Astrocyte (in vitro differentiated cells and primary cell): ENCODE measurements around the gene NDUFA8. TPM values are rescaled to one million over a fixed set of nuclear protein-coding genes. Genes with fewer than 3 reads are reported as not detected.

Experiments
- DNase-seq: peaks from one replicate; pipeline ENCODE4 v3.0.0-alpha.2; 2010; ENCODE audit warnings: low read depth
- FAIRE-seq: peaks from 2 replicates; lab custom pipeline; 2011; peaks lifted over from hg19 to GRCh38; lab: Jason Lieb, UNC
- H2AFZ ChIP-seq: 2 replicates; pipeline ENCODE4 v1.6.0; 2012; ENCODE audit warnings: low read depth, low read length, inconsistent platforms
- H3K27ac ChIP-seq: 2 replicates; pipeline ENCODE4 v1.5.1; 2011; ENCODE audit warnings: low read depth, low read length, inconsistent platforms
- H3K27me3 ChIP-seq: 2 replicates; pipeline ENCODE4 v1.6.0; 2011; ENCODE audit warnings: low read length, inconsistent platforms; ENCODE audit not compliant: insufficient read depth
- H3K36me3 ChIP-seq: 2 replicates; pipeline ENCODE4 v1.5.1; 2011; ENCODE audit warnings: low read length, inconsistent platforms; ENCODE audit not compliant: insufficient read depth
- H3K4me1 ChIP-seq: 2 replicates; pipeline ENCODE4 v1.5.1; 2011; ENCODE audit warnings: low read length, inconsistent platforms; ENCODE audit not compliant: insufficient read depth
- H3K4me2 ChIP-seq: 2 replicates; pipeline ENCODE4 v1.6.0; 2012; ENCODE audit warnings: low read length, inconsistent platforms
- H3K4me3 ChIP-seq: 2 replicates; pipeline ENCODE4 v1.5.1; 2011; ENCODE audit warnings: low read depth, mild to moderate bottlenecking, low read length, inconsistent platforms; ENCODE audit not compliant: insufficient read depth
- H3K79me2 ChIP-seq: 2 replicates; pipeline ENCODE4 v1.6.0; 2012; ENCODE audit warnings: mild to moderate bottlenecking, low read length, inconsistent platforms; ENCODE audit not compliant: insufficient read depth
- H3K9ac ChIP-seq: 2 replicates; pipeline ENCODE4 v1.6.0; 2012; ENCODE audit warnings: mild to moderate bottlenecking, low read length, inconsistent platforms
- H3K9me3 ChIP-seq: 2 replicates; pipeline ENCODE4 v1.5.1; 2012; ENCODE audit warnings: low read depth, mild to moderate bottlenecking, low read length, inconsistent platforms; ENCODE audit not compliant: insufficient read depth
- H4K20me1 ChIP-seq: 2 replicates; pipeline ENCODE4 v1.6.0; 2012; ENCODE audit warnings: low read length, inconsistent platforms; ENCODE audit not compliant: insufficient read depth
- H3K27ac Mint-ChIP-seq: one replicate; pipeline ENCODE4 v1.8.0; 2021; ENCODE audit warnings: mild to moderate bottlenecking, mixed read lengths; ENCODE audit not compliant: unreplicated experiment
- H3K27me3 Mint-ChIP-seq: one replicate; pipeline ENCODE4 v1.8.0; 2021; ENCODE audit warnings: low read depth, mixed read lengths; ENCODE audit not compliant: unreplicated experiment
- H3K36me3 Mint-ChIP-seq: one replicate; pipeline ENCODE4 v1.8.0; 2021; ENCODE audit warnings: low read depth, mixed read lengths; ENCODE audit not compliant: unreplicated experiment
- H3K4me1 Mint-ChIP-seq: one replicate; pipeline ENCODE4 v1.8.0; 2021; ENCODE audit warnings: low read depth, mixed read lengths; ENCODE audit not compliant: unreplicated experiment
- H3K4me3 Mint-ChIP-seq: one replicate; pipeline ENCODE4 v1.8.0; 2021; ENCODE audit warnings: mild to moderate bottlenecking, moderate library complexity, mixed read lengths; ENCODE audit not compliant: unreplicated experiment
- H3K9me3 Mint-ChIP-seq: one replicate; pipeline ENCODE4 v1.8.0; 2021; ENCODE audit warnings: mild to moderate bottlenecking, mixed read lengths; ENCODE audit not compliant: unreplicated experiment
- CTCF ChIP-seq: IDR thresholded peaks from 2 replicates; pipeline ENCODE4 v1.5.1; 2011; ENCODE audit warnings: low read depth, mild to moderate bottlenecking, inconsistent platforms, low read length, moderate library complexity; ENCODE audit not compliant: insufficient read depth
- EZH2 ChIP-seq: IDR thresholded peaks from 2 replicates; pipeline ENCODE4 v1.6.1; 2012; ENCODE audit warnings: mild to moderate bottlenecking, low read length, inconsistent platforms; ENCODE audit not compliant: insufficient read depth
- total RNA-seq: library from RNA; stranded (reverse); gene quantifications from 2 replicates; pipeline ENCODE4 v1.2.1, GENCODE V29; 2021

NDUFA8 gene
- total RNA-seq, 1 donor from 2014 or later: 52.3 TPM

- H3K4me3 Mint-ChIP-seq: no peak overlapping the region
- FAIRE-seq: no peak
- Histone ChIP-seq H3K27ac (no peak overlapping the region), H4K20me1 (no peaks in the 10 kb centered on the region), H3K79me2 (no peaks in the 10 kb centered on the region), H3K4me1 (peaks cover 8% of the 10 kb centered on the region), H3K36me3 (no peaks in the 10 kb centered on the region), H3K4me3 (no peak overlapping the region), H3K4me2 (peak overlapping the region; percentile 56), H3K27me3 (peaks cover 11% of the 10 kb centered on the region), H2AFZ (no peak overlapping the region), H3K9ac (no peak overlapping the region), H3K9me3 (no peaks in the 10 kb centered on the region)
- peak; percentile 84 for DNase-seq
- peaks cover 22% of the 10 kb centered on the region for H3K4me1 Mint-ChIP-seq
- peak overlapping the region; percentile 2 for H3K27ac Mint-ChIP-seq
- no peak for TF ChIP-seq EZH2
- TF ChIP-seq CTCF: no peak
- no peaks in the 10 kb centered on the region for H3K9me3 Mint-ChIP-seq
- peaks cover 45% of the 10 kb centered on the region for H3K27me3 Mint-ChIP-seq
- peaks cover 2% of the 10 kb centered on the region for H3K36me3 Mint-ChIP-seq
Measured at GRCh38 chr9:122206118-122207046, 46.8 kb upstream of the NDUFA8 start.

- H3K4me1 Mint-ChIP-seq: peaks cover 27% of the 10 kb centered on the region
- no peaks in the 10 kb centered on the region for H3K36me3 ChIP-seq
- H2AFZ ChIP-seq: no peak overlapping the region
- H3K4me2 ChIP-seq: no peak overlapping the region
- peaks cover under 1% of the 10 kb centered on the region for H3K36me3 Mint-ChIP-seq
- H3K27me3 Mint-ChIP-seq: peaks cover 36% of the 10 kb centered on the region
- H3K27ac ChIP-seq: no peak overlapping the region
- H3K79me2 ChIP-seq: no peaks in the 10 kb centered on the region
- H3K4me1 ChIP-seq: peaks cover 12% of the 10 kb centered on the region
- H4K20me1 ChIP-seq: no peaks in the 10 kb centered on the region
- H3K9me3 ChIP-seq: no peaks in the 10 kb centered on the region
- no peak overlapping the region for H3K4me3 ChIP-seq
- TF ChIP-seq CTCF (no peak), EZH2 (no peak)
- H3K27ac Mint-ChIP-seq: no peak overlapping the region
- FAIRE-seq (no peak), DNase-seq (no peak)
- H3K4me3 Mint-ChIP-seq: no peak overlapping the region
- H3K9ac ChIP-seq: no peak overlapping the region
- H3K9me3 Mint-ChIP-seq: no peaks in the 10 kb centered on the region
- peaks cover 4% of the 10 kb centered on the region for H3K27me3 ChIP-seq
Measured at GRCh38 chr9:122205176-122205575, 45.6 kb upstream of the NDUFA8 start.

DNA sequence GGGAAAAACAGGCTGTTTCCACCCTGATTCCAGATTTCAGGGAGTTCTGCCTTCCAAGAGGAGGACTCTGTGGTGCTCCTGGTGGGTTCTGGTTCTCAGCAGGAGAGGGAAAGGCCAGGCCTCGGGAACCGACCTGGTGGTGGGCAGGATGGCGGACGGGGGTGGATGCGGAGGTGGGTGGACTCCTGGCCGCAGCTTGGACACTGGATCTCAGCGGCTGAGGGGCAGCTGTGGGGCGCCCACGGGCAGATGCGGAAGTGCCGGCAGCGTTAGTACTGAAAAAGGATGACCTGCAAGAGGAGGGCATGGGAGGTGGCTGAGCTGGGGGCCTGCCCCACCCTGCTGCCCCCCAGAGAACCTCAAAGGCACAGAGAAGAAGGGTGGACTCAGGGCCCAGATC is 44.9 kb upstream of the NDUFA8 start:
- Histone ChIP-seq H3K4me1 (peaks cover 12% of the 10 kb centered on the region), H2AFZ (no peak overlapping the region), H3K9ac (no peak overlapping the region), H3K27me3 (peaks cover 2% of the 10 kb centered on the region), H4K20me1 (no peaks in the 10 kb centered on the region), H3K27ac (no peak overlapping the region), H3K4me3 (no peak overlapping the region), H3K36me3 (no peaks in the 10 kb centered on the region), H3K9me3 (no peaks in the 10 kb centered on the region), H3K4me2 (no peak overlapping the region), H3K79me2 (no peaks in the 10 kb centered on the region)
- no peak for TF ChIP-seq EZH2
- TF ChIP-seq CTCF: no peak
- H3K27ac Mint-ChIP-seq: no peak overlapping the region
- DNase-seq (no peak), FAIRE-seq (no peak)
- no peak overlapping the region for H3K4me3 Mint-ChIP-seq
- H3K9me3 Mint-ChIP-seq: no peaks in the 10 kb centered on the region
- peaks cover 27% of the 10 kb centered on the region for H3K4me1 Mint-ChIP-seq
- H3K27me3 Mint-ChIP-seq: peaks cover 36% of the 10 kb centered on the region
- no peaks in the 10 kb centered on the region for H3K36me3 Mint-ChIP-seq
